Endothelial cell of umbilical vein (primary cell): ENCODE results near the gene YEATS4. TPM values are rescaled to one million over a fixed set of nuclear protein-coding genes. Genes with fewer than 3 reads are reported as not detected.
A peak's percentile ranks its signal among the peaks of the same experiment; 100 is the strongest.

Experiments used
- BruUV-seq: library from RNA; stranded (reverse); fragments of 400-500 nt; replicated peaks from 2 replicates; lab custom pipeline; 2021; lab: Mats Ljungman, UMichigan
- CTCF ChIA-PET: fragments of 300-600, 350-600 bp; sonication (Branson Sonifier 250); formaldehyde crosslinking; loops from one replicate; lab custom pipeline; 2021; ENCODE audit warnings: antibody characterized with exemption, inconsistent platforms; lab: Charles Lee
- POLR2A ChIA-PET: fragments of 300-600, 350-600 bp; sonication (Branson Sonifier 250); formaldehyde crosslinking; loops from one replicate; lab custom pipeline; 2021; ENCODE audit warnings: antibody characterized with exemption, inconsistent platforms; lab: Charles Lee
- DNase-seq: peaks from one replicate; pipeline ENCODE4 v3.0.0-alpha.2; 2011; ENCODE audit warnings: low read depth, low spot score
- FAIRE-seq: peaks from 2 replicates; lab custom pipeline; 2011; peaks lifted over from hg19 to GRCh38; lab: Jason Lieb, UNC
- H2AFZ ChIP-seq: 2 replicates; pipeline ENCODE4 v1.6.0; 2012; ENCODE audit warnings: low read depth, low read length, control low read depth, inconsistent platforms
- H3K27ac ChIP-seq: 2 replicates; pipeline ENCODE4 v1.5.1; 2011; ENCODE audit warnings: low read depth, mild to moderate bottlenecking, control low read depth, low read length, moderate library complexity; ENCODE audit not compliant: insufficient read depth
- H3K27me3 ChIP-seq, 2 experiments: 2 replicates each; pipeline versions ENCODE4 v1.6.0 to v1.6.1; 2011; ENCODE audit warnings: low read length in 2 of 2, mixed read lengths in 1 of 2; ENCODE audit not compliant: control insufficient read depth in 2 of 2, insufficient read depth in 2 of 2
- H3K36me3 ChIP-seq, 2 experiments: 2 replicates in 1 of 2; 3 replicates in 1 of 2; pipeline ENCODE4 v1.5.1; 2011; ENCODE audit warnings: low read length in 2 of 2, mild to moderate bottlenecking in 1 of 2, moderate library complexity in 1 of 2; ENCODE audit not compliant: control insufficient read depth in 2 of 2, insufficient read depth in 2 of 2; ENCODE audit errors: extremely low read depth in 1 of 2
- H3K4me1 ChIP-seq: 3 replicates; pipeline ENCODE4 v1.5.1; 2011; ENCODE audit warnings: mild to moderate bottlenecking, low read length; ENCODE audit not compliant: control insufficient read depth, insufficient read depth; ENCODE audit errors: extremely low read depth
- H3K4me2 ChIP-seq: 2 replicates; pipeline ENCODE4 v1.6.1; 2011; ENCODE audit warnings: low read length, control low read depth, mixed read lengths; ENCODE audit not compliant: insufficient read depth
- H3K4me3 ChIP-seq, 3 experiments: fragments of 200-600 bp in 1 of 3; sonication (generic), shearing (Covaris generic) in 1 of 3; replicated peaks in 1 of 3; 2 replicates each; pipeline ENCODE4 v1.5.1; 2011 to 2016; ENCODE audit warnings: control low read depth in 3 of 3, low read length in 3 of 3, mild to moderate bottlenecking in 2 of 3, inconsistent platforms in 1 of 3, low read depth in 1 of 3, moderate library complexity in 1 of 3; ENCODE audit not compliant: insufficient read depth in 1 of 3
- H3K79me2 ChIP-seq: 2 replicates; pipeline ENCODE4 v1.6.0; 2012; ENCODE audit warnings: low read length, inconsistent platforms; ENCODE audit not compliant: control insufficient read depth, insufficient read depth
- H3K9ac ChIP-seq: replicated peaks from 2 replicates; pipeline ENCODE3; 2011; ENCODE audit warnings: low read length, control low read depth; ENCODE audit not compliant: insufficient read depth; ENCODE audit errors: extremely low read depth
- H3K9me1 ChIP-seq: replicated peaks from 3 replicates; pipeline ENCODE4 v1.6.0; 2011; ENCODE audit warnings: mild to moderate bottlenecking, low read length; ENCODE audit not compliant: control insufficient read depth, insufficient read depth; ENCODE audit errors: extremely low read depth
- H3K9me3 ChIP-seq: replicated peaks from 2 replicates; pipeline ENCODE4 v1.5.1; 2012; ENCODE audit warnings: low read length, inconsistent platforms; ENCODE audit not compliant: control insufficient read depth, insufficient read depth
- H4K20me1 ChIP-seq: replicated peaks from 2 replicates; pipeline ENCODE3; 2011; ENCODE audit warnings: mild to moderate bottlenecking, low read length; ENCODE audit not compliant: control insufficient read depth, insufficient read depth; ENCODE audit errors: extremely low read depth
- EZH2 ChIP-seq: IDR thresholded peaks from 2 replicates; pipeline ENCODE4 v1.6.1; 2012; ENCODE audit warnings: borderline replicate concordance, low read depth, mild to moderate bottlenecking, moderate library complexity, low read length, inconsistent platforms; ENCODE audit not compliant: severe bottlenecking
- FOS ChIP-seq: IDR thresholded peaks from 2 replicates; pipeline ENCODE4 v1.6.1; 2011; ENCODE audit warnings: mild to moderate bottlenecking, low read length, moderate library complexity, borderline replicate concordance; ENCODE audit not compliant: insufficient read depth
- GATA2 ChIP-seq: IDR thresholded peaks from 2 replicates; pipeline ENCODE4 v1.7.0; 2011; ENCODE audit warnings: low read depth, mild to moderate bottlenecking, moderate library complexity, mixed read lengths, low read length; ENCODE audit not compliant: insufficient read length, insufficient read depth
- JUN ChIP-seq: IDR thresholded peaks from 2 replicates; pipeline ENCODE4 v1.6.1; 2011; ENCODE audit warnings: borderline replicate concordance, low read depth; ENCODE audit not compliant: insufficient read length, insufficient read depth
- MYC ChIP-seq: IDR thresholded peaks from one replicate; pipeline ENCODE4 v1.6.1; 2011; ENCODE audit warnings: mild to moderate bottlenecking, low read depth, low read length
- POLR2A ChIP-seq: IDR thresholded peaks from 2 replicates; pipeline ENCODE4 v1.6.1; 2012; ENCODE audit warnings: low read depth, mild to moderate bottlenecking, control low read depth, low read length
- POLR2AphosphoS5 ChIP-seq: IDR thresholded peaks from 2 replicates; pipeline ENCODE4 v1.6.1; 2012; ENCODE audit warnings: low read depth, mild to moderate bottlenecking, control low read depth, low read length, moderate library complexity; ENCODE audit not compliant: insufficient read depth
- dilution Hi-C: fragments of 300-500 bp; cut with MboI; formaldehyde crosslinking; loops from one replicate; pipeline ENCODE4 v1.15.0; 2019; ENCODE audit warnings: low sequenced_read_pairs; ENCODE audit not compliant: extremely low pct_ligation_motif_present
- intact Hi-C: fragments of 100-400 bp; cut with micrococcal nuclease; formaldehyde crosslinking; loops from one replicate; pipeline ENCODE4 v1.10.0; 2022
- polyA plus RNA-seq, 4 experiments: library from polyadenylated mRNA; depleted of rRNA in 3 of 4; stranded (reverse) in 3 of 4; unstranded in 1 of 4; fragments of >200 nt; gene quantifications; 2 replicates each; pipeline versions ENCODE4 v1.2.1 to v1.2.3, GENCODE V29; 2011 to 2012; ENCODE audit warnings: missing spikeins in 1 of 4
- total RNA-seq: library from RNA; stranded (reverse); gene quantifications from 2 replicates; pipeline ENCODE4 v1.2.3, GENCODE V29; 2021
- TF ChIP-seq, protein P1 (sequence below), 2 donors: IDR thresholded peaks; 1 replicate in 1 of 2; 2 replicates in 1 of 2; pipeline ENCODE4 v1.5.1; 2011; ENCODE audit warnings: low read length in 2 of 2, mild to moderate bottlenecking in 2 of 2, moderate library complexity in 2 of 2, control low read depth in 1 of 2, inconsistent platforms in 1 of 2, low read depth in 1 of 2; ENCODE audit not compliant: insufficient read depth in 1 of 2; ENCODE audit errors: extremely low read depth in 1 of 2
- TF ChIP-seq, protein P2 (sequence below): IDR thresholded peaks from 2 replicates; pipeline ENCODE4 v1.6.1; 2011; ENCODE audit not compliant: insufficient read depth, insufficient read length

YEATS4 gene
- total and polyA plus RNA-seq, 2 donors (not counting 3 experiments of a cell fraction or from before 2014, with no cell fraction given) = 13.6 to 16.7 TPM

DNA sequence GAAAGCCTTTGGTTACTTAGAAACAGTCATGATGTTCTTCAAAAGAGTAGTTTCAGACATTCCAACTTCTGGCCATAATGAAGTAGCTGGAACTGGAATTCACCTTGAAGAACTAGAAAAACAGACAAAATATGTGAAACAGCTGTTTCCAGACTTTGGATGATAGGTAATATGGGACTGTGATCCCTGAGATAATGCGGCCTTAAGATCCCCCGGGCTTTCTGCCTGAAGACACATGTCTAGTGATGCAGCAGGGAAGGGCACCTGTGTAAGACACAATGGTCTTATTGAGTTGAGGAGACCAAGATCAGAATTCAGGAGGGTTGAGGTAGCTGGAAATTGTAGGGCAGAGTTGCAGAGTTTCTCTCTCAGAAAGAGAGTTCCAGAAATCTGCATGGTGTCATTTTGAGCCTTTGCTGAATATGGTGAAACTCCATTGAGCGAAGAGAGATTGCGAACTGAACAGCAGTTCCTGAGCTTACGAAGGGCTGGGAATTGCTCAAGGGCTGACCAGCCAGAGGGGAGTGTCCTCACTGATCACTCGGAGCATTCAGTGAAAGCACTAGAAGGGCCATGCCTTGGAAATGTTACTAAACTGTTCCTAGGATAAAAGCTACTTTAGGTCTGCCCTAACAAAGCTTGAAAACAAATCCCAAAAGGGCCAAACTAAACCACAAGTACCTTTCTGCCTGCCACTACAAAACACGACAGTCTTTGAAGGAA is 69.0 kb downstream of the YEATS4 start:
- TF ChIP-seq EZH2 (no peak), GATA2 (no peak), MYC (no peak), POLR2A (no peak), FOS (no peak), POLR2AphosphoS5 (no peak), JUN (no peak)
- TF ChIP-seq, protein P1, sequence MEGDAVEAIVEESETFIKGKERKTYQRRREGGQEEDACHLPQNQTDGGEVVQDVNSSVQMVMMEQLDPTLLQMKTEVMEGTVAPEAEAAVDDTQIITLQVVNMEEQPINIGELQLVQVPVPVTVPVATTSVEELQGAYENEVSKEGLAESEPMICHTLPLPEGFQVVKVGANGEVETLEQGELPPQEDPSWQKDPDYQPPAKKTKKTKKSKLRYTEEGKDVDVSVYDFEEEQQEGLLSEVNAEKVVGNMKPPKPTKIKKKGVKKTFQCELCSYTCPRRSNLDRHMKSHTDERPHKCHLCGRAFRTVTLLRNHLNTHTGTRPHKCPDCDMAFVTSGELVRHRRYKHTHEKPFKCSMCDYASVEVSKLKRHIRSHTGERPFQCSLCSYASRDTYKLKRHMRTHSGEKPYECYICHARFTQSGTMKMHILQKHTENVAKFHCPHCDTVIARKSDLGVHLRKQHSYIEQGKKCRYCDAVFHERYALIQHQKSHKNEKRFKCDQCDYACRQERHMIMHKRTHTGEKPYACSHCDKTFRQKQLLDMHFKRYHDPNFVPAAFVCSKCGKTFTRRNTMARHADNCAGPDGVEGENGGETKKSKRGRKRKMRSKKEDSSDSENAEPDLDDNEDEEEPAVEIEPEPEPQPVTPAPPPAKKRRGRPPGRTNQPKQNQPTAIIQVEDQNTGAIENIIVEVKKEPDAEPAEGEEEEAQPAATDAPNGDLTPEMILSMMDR (IDR thresholded peaks at IDR 0.05; ENCODE audit: extremely low read depth in 1 of 2, insufficient read depth in 1 of 2, low read depth in 1 of 2, low read length in 2 of 2) = no peak
- TF ChIP-seq, protein P2, sequence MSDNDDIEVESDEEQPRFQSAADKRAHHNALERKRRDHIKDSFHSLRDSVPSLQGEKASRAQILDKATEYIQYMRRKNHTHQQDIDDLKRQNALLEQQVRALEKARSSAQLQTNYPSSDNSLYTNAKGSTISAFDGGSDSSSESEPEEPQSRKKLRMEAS = no peak
- no peak overlapping the region for H2AFZ ChIP-seq
- dilution Hi-C loops = no loop called here
- H3K9ac ChIP-seq = no peak overlapping the region
- no peaks in the 10 kb centered on the region for H3K36me3 ChIP-seq
- DNase-seq (no peak), FAIRE-seq (peak; percentile 8)
- H3K9me3 ChIP-seq = no peaks in the 10 kb centered on the region
- no peaks in the 10 kb centered on the region for H3K27me3 ChIP-seq
- H3K4me1 ChIP-seq = no peaks in the 10 kb centered on the region
- ChIA-PET CTCF (interaction anchor here (0.8 to 1.9 kb wide), 7 partner anchors 10 to 142 kb away, joined by 3 to 5 read pairs (median 3); no protein-coding TSS in a partner anchor), POLR2A (no interaction called here)
- no peak overlapping the region for H3K27ac ChIP-seq
- no peaks in the 10 kb centered on the region for H3K79me2 ChIP-seq
- no TSS peak for BruUV-seq
- H3K4me2 ChIP-seq = no peak overlapping the region
- H4K20me1 ChIP-seq = no peaks in the 10 kb centered on the region
- no peaks in the 10 kb centered on the region for H3K9me1 ChIP-seq
- H3K4me3 ChIP-seq = no peak overlapping the region
- intact Hi-C loops = no loop called here
